GM12878 (cell line): ENCODE measurements around the gene HPCA. TPM values are rescaled to one million over a fixed set of nuclear protein-coding genes. Genes with fewer than 3 reads are reported as not detected.
A peak's percentile ranks its signal among the peaks of the same experiment; 100 is the strongest.

Experiments
- BMI1 ChIP-seq: fragments of 450-650 bp; IDR thresholded peaks from 2 replicates; pipeline ENCODE4 v1.6.1; 2016; ENCODE audit warnings: mild to moderate bottlenecking, moderate library complexity, borderline replicate concordance
- BRCA1 ChIP-seq: IDR thresholded peaks from 2 replicates; pipeline ENCODE4 v1.6.1; 2011; ENCODE audit warnings: low read depth, low read length, improper control_type of control experiment
- CBX5 ChIP-seq: sonication (generic); IDR thresholded peaks from 2 replicates; pipeline ENCODE4 v1.6.1; 2016; ENCODE audit warnings: low read depth, moderate library complexity, mild to moderate bottlenecking, inconsistent platforms
- CREM ChIP-seq: IDR thresholded peaks from 2 replicates; pipeline ENCODE4 v1.6.1; 2014; ENCODE audit warnings: antibody characterized with exemption, low read depth
- EED ChIP-seq: sonication (generic); IDR thresholded peaks from 2 replicates; pipeline ENCODE4 v1.6.1; 2016; ENCODE audit warnings: antibody characterized with exemption, low read depth
- HDAC6 ChIP-seq: fragments of 200-600 bp; sonication (generic); IDR thresholded peaks from one replicate; pipeline ENCODE4 v1.8.0; 2017; ENCODE audit warnings: antibody characterized with exemption; ENCODE audit not compliant: unreplicated experiment
- MYB ChIP-seq: fragments of 150-350 bp; IDR thresholded peaks from 2 replicates; pipeline ENCODE4 v1.6.1; 2014; ENCODE audit warnings: mild to moderate bottlenecking, low read depth, low read length, borderline replicate concordance
- NR2C2 ChIP-seq: IDR thresholded peaks from 2 replicates; pipeline ENCODE4 v1.6.1; 2011; ENCODE audit warnings: borderline replicate concordance, low read depth; ENCODE audit not compliant: control insufficient read depth, insufficient read length
- PML ChIP-seq: IDR thresholded peaks from 2 replicates; pipeline ENCODE4 v1.6.1; 2012; ENCODE audit warnings: low read length, inconsistent platforms
- RAD51 ChIP-seq: fragments of 450-650 bp; IDR thresholded peaks from 2 replicates; pipeline ENCODE4 v1.6.1; 2016; ENCODE audit warnings: moderate library complexity, mild to moderate bottlenecking, inconsistent platforms
- RELA ChIP-seq: fragments of 450-650 bp; IDR thresholded peaks from 2 replicates; pipeline ENCODE4 v1.8.0; 2014; ENCODE audit warnings: borderline replicate concordance; ENCODE audit not compliant: partially characterized antibody
- SIX5 ChIP-seq: IDR thresholded peaks from 2 replicates; pipeline ENCODE4 v1.6.1; 2011; ENCODE audit warnings: mild to moderate bottlenecking, low read depth, low read length, moderate library complexity; ENCODE audit not compliant: severe bottlenecking
- SMAD5 ChIP-seq: IDR thresholded peaks from 2 replicates; pipeline ENCODE4 v1.6.1; 2016; ENCODE audit warnings: antibody characterized with exemption, low read depth
- SMC3 ChIP-seq: IDR thresholded peaks from 2 replicates; pipeline ENCODE4 v1.6.1; 2011; ENCODE audit warnings: low read length, improper control_type of control experiment, borderline replicate concordance
- SRF ChIP-seq, 2 experiments: IDR thresholded peaks; 2 replicates each; pipeline ENCODE4 v1.6.1; 2011; ENCODE audit warnings: low read depth in 2 of 2, low read length in 2 of 2, mild to moderate bottlenecking in 1 of 2, moderate library complexity in 1 of 2
- TAF1 ChIP-seq: IDR thresholded peaks from 2 replicates; pipeline ENCODE4 v1.6.1; 2011; ENCODE audit warnings: mild to moderate bottlenecking, low read depth, low read length, borderline replicate concordance
- TBL1XR1 ChIP-seq: IDR thresholded peaks from 2 replicates; pipeline ENCODE4 v1.6.1; 2012; ENCODE audit warnings: low read depth, low read length, improper control_type of control experiment
- polyA plus RNA-seq, 11 experiments: library from polyadenylated mRNA; depleted of rRNA in 4 of 11; unstranded in 6 of 11; stranded (reverse) in 5 of 11; fragments of >200 nt; fragmentation: Nextera tagmentation in 4 of 11; fragmentation: Illumina TruSeq in 1 of 11; extraction: Ambion mirVana in 4 of 11; extraction: Trizol in 1 of 11; gene quantifications; 1 replicate in 1 of 11; 2 replicates in 10 of 11; pipeline versions ENCODE4 v1.2.1 to v1.2.3, GENCODE V29; 2011 to 2016; ENCODE audit warnings: inconsistent platforms in 2 of 11, missing spikeins in 2 of 11, low read depth in 1 of 11
- total RNA-seq, 4 experiments: library from RNA; depleted of rRNA in 3 of 4; stranded (reverse); fragments of >200 nt in 3 of 4; fragmentation: Illumina TruSeq in 1 of 4; extraction: Trizol in 1 of 4; gene quantifications; 2 replicates each; pipeline versions ENCODE4 v1.2.1 to v1.2.3, GENCODE V29; 2013 to 2021
- TF ChIP-seq, protein P1 (sequence below): fragments of 450-650 bp; IDR thresholded peaks from 2 replicates; pipeline ENCODE4 v1.6.1; 2016; ENCODE audit warnings: mild to moderate bottlenecking
- TF ChIP-seq, protein P2 (sequence below): IDR thresholded peaks from 2 replicates; pipeline ENCODE4 v1.6.1; 2012; ENCODE audit warnings: low read length, inconsistent platforms
- TF ChIP-seq, protein P3 (sequence below): IDR thresholded peaks from 2 replicates; pipeline ENCODE4 v1.6.1; 2011; ENCODE audit warnings: low read depth, mild to moderate bottlenecking, low read length, moderate library complexity, borderline replicate concordance; ENCODE audit errors: extremely low read depth
- TF ChIP-seq, protein P4 (sequence below): fragments of 450-650 bp; IDR thresholded peaks from 2 replicates; pipeline ENCODE4 v1.6.1; 2017; ENCODE audit warnings: antibody characterized with exemption, mild to moderate bottlenecking, moderate library complexity
- TF ChIP-seq, protein P5 (sequence below): fragments of 450-650 bp; formaldehyde crosslinking; IDR thresholded peaks from 2 replicates; pipeline ENCODE4 v1.5.0; 2022; ENCODE audit warnings: mild to moderate bottlenecking, missing genetic modification characterization

HPCA gene
- total and polyA plus RNA-seq, 10 of the 15 experiments (the other 5 are each of a cell fraction or from before 2014, with no cell fraction given) = 0.11 TPM; not detected in 9

DNA sequence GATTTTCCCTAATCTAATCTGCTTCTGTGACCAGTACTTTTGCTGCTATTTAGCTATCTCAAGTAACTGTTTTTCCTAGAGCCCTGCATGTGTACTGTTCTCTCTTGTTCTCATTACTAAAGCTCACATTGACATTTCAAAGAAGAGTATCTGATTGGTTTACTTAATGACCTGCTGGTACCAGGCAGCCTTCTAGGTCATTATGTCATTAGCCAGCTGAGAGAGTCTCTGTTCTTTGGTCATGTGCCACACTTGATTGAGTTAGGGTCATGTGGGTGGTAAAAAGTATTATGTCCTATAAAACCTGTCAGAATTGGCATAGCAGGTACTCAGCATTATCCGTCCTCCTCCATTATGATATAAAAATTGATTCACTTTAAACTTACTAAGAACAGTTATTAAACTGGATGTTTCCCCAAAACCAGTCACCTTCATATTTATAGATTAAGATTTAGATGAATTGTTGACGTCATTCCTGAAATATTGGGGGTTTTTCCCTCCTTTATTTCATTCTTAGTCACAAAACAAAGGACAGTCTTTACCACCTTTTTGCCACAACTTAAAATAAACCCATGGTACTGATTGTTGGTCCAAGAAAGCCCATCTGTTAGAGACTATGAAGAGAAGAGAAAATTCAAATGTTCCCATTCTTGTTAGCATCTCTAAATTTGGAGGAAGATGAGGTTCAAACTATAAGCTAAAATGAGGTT lies 37.8 kb upstream of the HPCA start (continued):
- TF ChIP-seq, protein P1, sequence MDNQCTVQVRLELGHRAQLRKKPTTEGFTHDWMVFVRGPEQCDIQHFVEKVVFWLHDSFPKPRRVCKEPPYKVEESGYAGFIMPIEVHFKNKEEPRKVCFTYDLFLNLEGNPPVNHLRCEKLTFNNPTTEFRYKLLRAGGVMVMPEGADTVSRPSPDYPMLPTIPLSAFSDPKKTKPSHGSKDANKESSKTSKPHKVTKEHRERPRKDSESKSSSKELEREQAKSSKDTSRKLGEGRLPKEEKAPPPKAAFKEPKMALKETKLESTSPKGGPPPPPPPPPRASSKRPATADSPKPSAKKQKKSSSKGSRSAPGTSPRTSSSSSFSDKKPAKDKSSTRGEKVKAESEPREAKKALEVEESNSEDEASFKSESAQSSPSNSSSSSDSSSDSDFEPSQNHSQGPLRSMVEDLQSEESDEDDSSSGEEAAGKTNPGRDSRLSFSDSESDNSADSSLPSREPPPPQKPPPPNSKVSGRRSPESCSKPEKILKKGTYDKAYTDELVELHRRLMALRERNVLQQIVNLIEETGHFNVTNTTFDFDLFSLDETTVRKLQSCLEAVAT = no peak
- no peak for TF ChIP-seq SRF (IDR thresholded peaks at IDR 0.05; ENCODE audit: low read depth in 2 of 2, low read length in 2 of 2)
- TF ChIP-seq RELA = no peak
- TF ChIP-seq HDAC6 = no peak
- no peak for TF ChIP-seq BMI1
- TF ChIP-seq RAD51 = peak; percentile 90
- TF ChIP-seq CBX5 = no peak
- TF ChIP-seq, protein P2, sequence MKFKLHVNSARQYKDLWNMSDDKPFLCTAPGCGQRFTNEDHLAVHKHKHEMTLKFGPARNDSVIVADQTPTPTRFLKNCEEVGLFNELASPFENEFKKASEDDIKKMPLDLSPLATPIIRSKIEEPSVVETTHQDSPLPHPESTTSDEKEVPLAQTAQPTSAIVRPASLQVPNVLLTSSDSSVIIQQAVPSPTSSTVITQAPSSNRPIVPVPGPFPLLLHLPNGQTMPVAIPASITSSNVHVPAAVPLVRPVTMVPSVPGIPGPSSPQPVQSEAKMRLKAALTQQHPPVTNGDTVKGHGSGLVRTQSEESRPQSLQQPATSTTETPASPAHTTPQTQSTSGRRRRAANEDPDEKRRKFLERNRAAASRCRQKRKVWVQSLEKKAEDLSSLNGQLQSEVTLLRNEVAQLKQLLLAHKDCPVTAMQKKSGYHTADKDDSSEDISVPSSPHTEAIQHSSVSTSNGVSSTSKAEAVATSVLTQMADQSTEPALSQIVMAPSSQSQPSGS = peak; percentile 52
- TF ChIP-seq, protein P3, sequence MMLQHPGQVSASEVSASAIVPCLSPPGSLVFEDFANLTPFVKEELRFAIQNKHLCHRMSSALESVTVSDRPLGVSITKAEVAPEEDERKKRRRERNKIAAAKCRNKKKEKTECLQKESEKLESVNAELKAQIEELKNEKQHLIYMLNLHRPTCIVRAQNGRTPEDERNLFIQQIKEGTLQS = peak; percentile 42; the same call in 1 of the 2 replicates
- TF ChIP-seq TAF1 = no peak
- no peak for TF ChIP-seq SMAD5
- no peak for TF ChIP-seq PML
- no peak for TF ChIP-seq EED
- TF ChIP-seq, protein P4, sequence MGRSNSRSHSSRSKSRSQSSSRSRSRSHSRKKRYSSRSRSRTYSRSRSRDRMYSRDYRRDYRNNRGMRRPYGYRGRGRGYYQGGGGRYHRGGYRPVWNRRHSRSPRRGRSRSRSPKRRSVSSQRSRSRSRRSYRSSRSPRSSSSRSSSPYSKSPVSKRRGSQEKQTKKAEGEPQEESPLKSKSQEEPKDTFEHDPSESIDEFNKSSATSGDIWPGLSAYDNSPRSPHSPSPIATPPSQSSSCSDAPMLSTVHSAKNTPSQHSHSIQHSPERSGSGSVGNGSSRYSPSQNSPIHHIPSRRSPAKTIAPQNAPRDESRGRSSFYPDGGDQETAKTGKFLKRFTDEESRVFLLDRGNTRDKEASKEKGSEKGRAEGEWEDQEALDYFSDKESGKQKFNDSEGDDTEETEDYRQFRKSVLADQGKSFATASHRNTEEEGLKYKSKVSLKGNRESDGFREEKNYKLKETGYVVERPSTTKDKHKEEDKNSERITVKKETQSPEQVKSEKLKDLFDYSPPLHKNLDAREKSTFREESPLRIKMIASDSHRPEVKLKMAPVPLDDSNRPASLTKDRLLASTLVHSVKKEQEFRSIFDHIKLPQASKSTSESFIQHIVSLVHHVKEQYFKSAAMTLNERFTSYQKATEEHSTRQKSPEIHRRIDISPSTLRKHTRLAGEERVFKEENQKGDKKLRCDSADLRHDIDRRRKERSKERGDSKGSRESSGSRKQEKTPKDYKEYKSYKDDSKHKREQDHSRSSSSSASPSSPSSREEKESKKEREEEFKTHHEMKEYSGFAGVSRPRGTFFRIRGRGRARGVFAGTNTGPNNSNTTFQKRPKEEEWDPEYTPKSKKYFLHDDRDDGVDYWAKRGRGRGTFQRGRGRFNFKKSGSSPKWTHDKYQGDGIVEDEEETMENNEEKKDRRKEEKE = no peak
- no peak for TF ChIP-seq MYB
- TF ChIP-seq, protein P5, sequence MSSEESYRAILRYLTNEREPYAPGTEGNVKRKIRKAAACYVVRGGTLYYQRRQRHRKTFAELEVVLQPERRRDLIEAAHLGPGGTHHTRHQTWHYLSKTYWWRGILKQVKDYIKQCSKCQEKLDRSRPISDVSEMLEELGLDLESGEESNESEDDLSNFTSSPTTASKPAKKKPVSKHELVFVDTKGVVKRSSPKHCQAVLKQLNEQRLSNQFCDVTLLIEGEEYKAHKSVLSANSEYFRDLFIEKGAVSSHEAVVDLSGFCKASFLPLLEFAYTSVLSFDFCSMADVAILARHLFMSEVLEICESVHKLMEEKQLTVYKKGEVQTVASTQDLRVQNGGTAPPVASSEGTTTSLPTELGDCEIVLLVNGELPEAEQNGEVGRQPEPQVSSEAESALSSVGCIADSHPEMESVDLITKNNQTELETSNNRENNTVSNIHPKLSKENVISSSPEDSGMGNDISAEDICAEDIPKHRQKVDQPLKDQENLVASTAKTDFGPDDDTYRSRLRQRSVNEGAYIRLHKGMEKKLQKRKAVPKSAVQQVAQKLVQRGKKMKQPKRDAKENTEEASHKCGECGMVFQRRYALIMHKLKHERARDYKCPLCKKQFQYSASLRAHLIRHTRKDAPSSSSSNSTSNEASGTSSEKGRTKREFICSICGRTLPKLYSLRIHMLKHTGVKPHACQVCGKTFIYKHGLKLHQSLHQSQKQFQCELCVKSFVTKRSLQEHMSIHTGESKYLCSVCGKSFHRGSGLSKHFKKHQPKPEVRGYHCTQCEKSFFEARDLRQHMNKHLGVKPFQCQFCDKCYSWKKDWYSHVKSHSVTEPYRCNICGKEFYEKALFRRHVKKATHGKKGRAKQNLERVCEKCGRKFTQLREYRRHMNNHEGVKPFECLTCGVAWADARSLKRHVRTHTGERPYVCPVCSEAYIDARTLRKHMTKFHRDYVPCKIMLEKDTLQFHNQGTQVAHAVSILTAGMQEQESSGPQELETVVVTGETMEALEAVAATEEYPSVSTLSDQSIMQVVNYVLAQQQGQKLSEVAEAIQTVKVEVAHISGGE (CRISPR knock-in tag) = no peak
- TF ChIP-seq SIX5 = no peak
- no peak for TF ChIP-seq BRCA1
- no peak for TF ChIP-seq SMC3
- no peak for TF ChIP-seq CREM
- no peak for TF ChIP-seq NR2C2
- TF ChIP-seq TBL1XR1 = no peak
